MCF 10A (cell line): ENCODE data around the gene CALML3. TPM values are rescaled to one million over a fixed set of nuclear protein-coding genes. Genes with fewer than 3 reads are reported as not detected.
A peak's percentile ranks its signal among the peaks of the same experiment; 100 is the strongest.

ENCODE experiments used
- BruUV-seq: library from RNA; stranded (reverse); fragments of 400-500 nt; replicated peaks from 2 replicates; lab custom pipeline; 2021; lab: Mats Ljungman, UMichigan
- CTCF ChIA-PET: fragments of 300-600 bp; sonication (Branson Sonifier 250); formaldehyde crosslinking; extraction: SDS; loops from one replicate; lab custom pipeline; 2021; ENCODE audit warnings: antibody characterized with exemption, inconsistent platforms; lab: Yijun Ruan, JAX
- POLR2A ChIA-PET: fragments of 300-600, 350-650 bp; sonication (Branson Sonifier 250); formaldehyde crosslinking; extraction: SDS; loops from one replicate; lab custom pipeline; 2020; ENCODE audit warnings: antibody characterized with exemption, inconsistent platforms; lab: Yijun Ruan, JAX
- DNase-seq: peaks from one replicate; pipeline ENCODE4 v3.0.0-alpha.2; 2018; ENCODE audit not compliant: unreplicated experiment
- H3K27ac Mint-ChIP-seq: one replicate; pipeline ENCODE4 v1.8.0; 2022; ENCODE audit warnings: mild to moderate bottlenecking, low read depth, mixed read lengths; ENCODE audit not compliant: unreplicated experiment
- H3K27me3 Mint-ChIP-seq: one replicate; pipeline ENCODE4 v1.8.0; 2022; ENCODE audit warnings: mixed read lengths; ENCODE audit not compliant: insufficient read depth, unreplicated experiment
- H3K36me3 Mint-ChIP-seq: one replicate; pipeline ENCODE4 v1.8.0; 2022; ENCODE audit warnings: mild to moderate bottlenecking, moderate library complexity, mixed read lengths; ENCODE audit not compliant: insufficient read depth, unreplicated experiment
- H3K4me1 Mint-ChIP-seq: one replicate; pipeline ENCODE4 v1.8.0; 2022; ENCODE audit warnings: mixed read lengths; ENCODE audit not compliant: insufficient read depth, unreplicated experiment
- H3K4me3 Mint-ChIP-seq: one replicate; pipeline ENCODE4 v1.8.0; 2022; ENCODE audit warnings: mild to moderate bottlenecking, moderate library complexity, mixed read lengths; ENCODE audit not compliant: unreplicated experiment
- H3K9me3 Mint-ChIP-seq: one replicate; pipeline ENCODE4 v1.8.0; 2022; ENCODE audit warnings: mixed read lengths; ENCODE audit not compliant: unreplicated experiment
- CTCF ChIP-seq: fragments of 200-600 bp; IDR thresholded peaks from one replicate; pipeline ENCODE4 v1.8.0; 2022; ENCODE audit warnings: antibody characterized with exemption, mild to moderate bottlenecking; ENCODE audit not compliant: unreplicated experiment
- intact Hi-C: fragments of 100-400 bp; cut with micrococcal nuclease; formaldehyde crosslinking; loops from 2 replicates; pipeline ENCODE4 v1.14.1; 2022
- total RNA-seq: library from RNA; stranded (reverse); gene quantifications from 2 replicates; pipeline ENCODE4 v1.2.3, GENCODE V29; 2022

The CALML3 gene
- total RNA-seq, 1 experiment from 2014 or later, result 0.75 TPM

- no peak for TF ChIP-seq CTCF
- BruUV-seq, result no TSS peak
- Mint-ChIP-seq H3K9me3 (no peaks in the 10 kb centered on the region), H3K36me3 (no peaks in the 10 kb centered on the region), H3K27ac (no peak overlapping the region), H3K27me3 (no peaks in the 10 kb centered on the region), H3K4me1 (peaks cover 27% of the 10 kb centered on the region), H3K4me3 (no peak overlapping the region)
- POLR2A ChIA-PET, result interaction anchor here (0.7 to 6.2 kb wide), 13 partner anchors 11 to 895 kb away, joined by 3 to 50 read pairs (median 4); no protein-coding TSS in a partner anchor
- intact Hi-C loops, result loop anchor here (2.0 kb wide), 2 partner anchors 19 kb away; no protein-coding TSS in a partner anchor
- DNase-seq, result peak; percentile 65
- CTCF ChIA-PET, result interaction anchor here (0.6 to 1.2 kb wide), 4 partner anchors 16 to 215 kb away, joined by 3 to 5 read pairs (median 4); no protein-coding TSS in a partner anchor
Observed at GRCh38 chr10:5565671-5566581, 41.2 kb downstream of the CALML3 start.

GRCh38 chr10:5566614-5567013 is 41.9 kb downstream of the CALML3 start:
- POLR2A ChIA-PET, result interaction anchor here (0.7 to 6.2 kb wide), 8 partner anchors 12 to 896 kb away, joined by 3 to 50 read pairs (median 8); no protein-coding TSS in a partner anchor
- Mint-ChIP-seq H3K27ac (no peak overlapping the region), H3K36me3 (no peaks in the 10 kb centered on the region), H3K4me1 (peaks cover 27% of the 10 kb centered on the region), H3K4me3 (no peak overlapping the region), H3K9me3 (no peaks in the 10 kb centered on the region), H3K27me3 (no peaks in the 10 kb centered on the region)
- intact Hi-C loops, result no loop called here
- no peak for TF ChIP-seq CTCF
- peak; percentile 45 for DNase-seq
- no TSS peak for BruUV-seq
- CTCF ChIA-PET, result interaction anchor here (0.6 to 1.2 kb wide), 4 partner anchors 17 to 215 kb away, joined by 3 to 5 read pairs (median 4); no protein-coding TSS in a partner anchor

DNA sequence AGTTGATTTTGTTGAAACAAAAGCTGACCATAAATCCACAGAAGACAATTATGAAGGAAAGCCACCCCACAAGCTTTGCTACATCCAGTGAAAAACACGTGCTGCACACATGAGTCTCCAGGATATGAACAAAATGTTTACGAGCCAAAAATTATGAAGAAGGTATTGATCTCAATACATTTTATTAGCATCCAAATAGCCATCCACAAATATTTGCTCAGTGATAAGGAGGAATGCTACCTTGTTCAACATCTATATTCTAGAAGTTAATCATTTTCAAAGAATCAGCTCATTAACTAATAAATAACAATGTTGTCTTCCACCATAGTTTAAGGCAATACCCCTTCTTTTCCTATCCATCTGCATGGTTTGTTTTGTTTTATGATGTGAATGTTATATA is 42.7 kb downstream of the CALML3 start:
- Mint-ChIP-seq H3K4me3 (no peak overlapping the region), H3K36me3 (no peaks in the 10 kb centered on the region), H3K27me3 (no peaks in the 10 kb centered on the region), H3K4me1 (peaks cover 27% of the 10 kb centered on the region), H3K9me3 (no peaks in the 10 kb centered on the region), H3K27ac (no peak overlapping the region)
- ChIA-PET CTCF (no interaction called here), POLR2A (interaction anchor here (1.2 to 6.2 kb wide), 2 partner anchors 20 to 33 kb away, joined by 3 to 50 read pairs; no protein-coding TSS in a partner anchor)
- BruUV-seq, result no TSS peak
- TF ChIP-seq CTCF, result no peak
- DNase-seq, result no peak
- intact Hi-C loops, result no loop called here

DNA sequence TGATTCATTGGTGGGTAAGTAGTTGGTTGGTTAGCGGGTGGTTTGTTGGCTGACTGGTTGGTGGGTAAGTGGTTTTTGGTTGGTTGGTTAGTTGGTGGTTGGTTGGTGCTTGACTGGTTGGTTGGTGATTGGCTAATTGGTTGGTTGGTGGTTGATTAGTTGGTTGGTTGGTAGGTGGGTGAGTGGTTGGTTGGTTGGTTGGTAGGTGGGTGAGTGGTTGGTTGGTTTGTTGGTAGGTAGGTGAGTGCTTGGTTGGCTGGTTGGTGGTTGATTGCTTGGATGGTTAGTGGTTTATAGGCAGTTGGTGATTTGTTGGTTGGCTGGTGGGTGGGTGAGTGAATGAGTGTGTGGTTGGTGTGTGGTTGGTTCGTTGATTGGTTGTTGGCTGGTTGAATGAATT is 44.2 kb downstream of the CALML3 start:
- POLR2A ChIA-PET, result no interaction called here
- peaks cover 20% of the 10 kb centered on the region for H3K4me1 Mint-ChIP-seq
- H3K27me3 Mint-ChIP-seq, result no peaks in the 10 kb centered on the region
- intact Hi-C loops, result no loop called here
- H3K27ac Mint-ChIP-seq, result no peak overlapping the region
- no peaks in the 10 kb centered on the region for H3K36me3 Mint-ChIP-seq
- no peaks in the 10 kb centered on the region for H3K9me3 Mint-ChIP-seq
- BruUV-seq, result no TSS peak
- CTCF ChIA-PET, result no interaction called here
- H3K4me3 Mint-ChIP-seq, result no peak overlapping the region
- TF ChIP-seq CTCF, result no peak
- DNase-seq, result no peak
